CD4-positive, alpha-beta T cell treated with Interleukin-12 subunit alpha and Interleukin-12 subunit beta, for 1 hour (primary cell): Measurements from ENCODE around the gene VSTM5.

Experiments used
- DNase-seq: peaks from one replicate; pipeline ENCODE4 v3.0.0-alpha.2; 2020

The VSTM5 gene

GRCh38 chr11:93842034-93842433, 8.4 kb downstream of the VSTM5 start:
- DNase-seq, result no peak

- DNase-seq, result no peak
Measured at GRCh38 chr11:93841446-93841845, 9.0 kb downstream of the VSTM5 start.

GRCh38 chr11:93840981-93841380, 9.4 kb downstream of the VSTM5 start:
- DNase-seq, result no peak

- DNase-seq, result no peak
Measured at GRCh38 chr11:93840180-93840579, 10.2 kb downstream of the VSTM5 start.

- no peak for DNase-seq
Measured at GRCh38 chr11:93838967-93839366, 11.5 kb downstream of the VSTM5 start.

GRCh38 chr11:93832780-93833179, 17.6 kb downstream of the VSTM5 start:
- DNase-seq, result no peak

GRCh38 chr11:93831343-93832127, 18.9 kb downstream of the VSTM5 start:
- no peak for DNase-seq

GRCh38 chr11:93829598-93829997, 20.8 kb downstream of the VSTM5 start:
- no peak for DNase-seq

- no peak for DNase-seq
Measured at GRCh38 chr11:93827363-93827762, 23.1 kb downstream of the VSTM5 start.

GRCh38 chr11:93823210-93823609, 27.2 kb downstream of the VSTM5 start:
- DNase-seq, result no peak

GRCh38 chr11:93822359-93822758, 28.1 kb downstream of the VSTM5 start:
- DNase-seq, result no peak

GRCh38 chr11:93821617-93822016, 28.8 kb downstream of the VSTM5 start:
- no peak for DNase-seq

GRCh38 chr11:93820847-93821246, 29.6 kb downstream of the VSTM5 start:
- DNase-seq, result no peak

- DNase-seq, result no peak
Measured at GRCh38 chr11:93819966-93820695, 30.3 kb downstream of the VSTM5 start.

GRCh38 chr11:93817426-93818348, 32.7 kb downstream of the VSTM5 start:
- DNase-seq, result no peak

- DNase-seq, result no peak
Measured at GRCh38 chr11:93814966-93815633, 35.3 kb downstream of the VSTM5 start.

- DNase-seq, result no peak
Measured at GRCh38 chr11:93813974-93814373, 36.4 kb downstream of the VSTM5 start.

GRCh38 chr11:93807980-93808379, 42.4 kb downstream of the VSTM5 start:
- DNase-seq, result no peak

GRCh38 chr11:93804879-93805278, 45.5 kb downstream of the VSTM5 start:
- no peak for DNase-seq

- no peak for DNase-seq
Measured at GRCh38 chr11:93801366-93801765, 49.1 kb downstream of the VSTM5 start.

GRCh38 chr11:93796441-93797231, 53.8 kb downstream of the VSTM5 start:
- no peak for DNase-seq

GRCh38 chr11:93791493-93791892, 58.9 kb downstream of the VSTM5 start:
- DNase-seq, result no peak
